ENCODE measurements around the gene PLCL2. TPM values are rescaled to one million over a fixed set of nuclear protein-coding genes. Genes with fewer than 3 reads are reported as not detected.
A peak's percentile ranks its signal among the peaks of the same experiment; 100 is the strongest.

PLCL2 gene
- total and polyA plus RNA-seq, 10 of the 15 experiments (the other 5 are each of a cell fraction or from before 2014, with no cell fraction given), result 7.5 to 37.3 (median 21.7) TPM

DNA sequence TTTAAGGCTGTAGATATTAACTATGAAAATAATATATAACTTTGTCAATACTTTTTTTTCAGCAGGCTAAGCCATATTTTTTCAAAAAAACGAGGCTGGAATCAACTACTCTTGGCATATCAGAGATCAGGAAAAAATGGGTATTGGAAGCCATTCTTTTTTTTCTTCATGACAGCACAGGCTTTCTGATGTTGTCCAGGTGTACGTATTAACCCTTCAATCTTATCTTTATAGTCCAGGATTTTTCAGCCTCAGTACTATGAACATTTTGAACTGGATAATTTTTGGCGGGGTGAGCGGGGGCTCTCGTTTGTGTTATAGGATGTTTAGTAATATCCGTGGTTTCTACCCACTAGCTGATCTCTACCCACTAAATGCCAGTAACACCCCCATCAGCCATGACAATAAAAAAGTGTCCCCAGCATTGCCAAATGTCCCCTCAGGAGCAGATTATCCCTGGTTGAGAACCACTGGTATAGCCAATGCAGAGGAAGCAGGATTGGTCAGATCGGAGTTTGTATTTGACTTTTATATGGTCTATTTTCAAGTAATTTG, 52.0 kb downstream of the PLCL2 start:
- no peak overlapping the region for H3K27ac ChIP-seq (ENCODE audit: control insufficient read depth, insufficient read depth)
- no TSS peak for BruUV-seq (replicated peaks)
- ChIA-PET CTCF (interaction anchor here (1.0 kb wide), 1 partner anchor 53 kb away, joined by 3 read pairs; no protein-coding TSS in a partner anchor), RAD21 (ENCODE audit: unreplicated experiment) (interaction anchor here (1.1 kb wide), 1 partner anchor 52 kb away, joined by 3 read pairs; the partner anchor contains the start of gene PLCL2), SMC1A (ENCODE audit: uncharacterized antibody, unreplicated experiment) (interaction anchor here (0.6 to 1.1 kb wide), 2 partner anchors 10 to 15 kb away, joined by 3 read pairs; no protein-coding TSS in a partner anchor), POLR2A (no interaction called here)
- no peak for DNase-seq (ENCODE audit: low read depth, low spot score)
- H3K27me3 ChIP-seq (replicated peaks in 1 of 2; ENCODE audit: control insufficient read depth in 2 of 2, insufficient read depth in 2 of 2, low read length in 1 of 2), result no peaks in the 10 kb centered on the region
- no peak for TF ChIP-seq STAT1 (conservative IDR thresholded peaks at IDR 0.05)
- H2AFZ ChIP-seq (ENCODE audit: control insufficient read depth, low read depth, low read length), result no peak overlapping the region
- peaks cover 2% of the 10 kb centered on the region in 2 experiments for H3K36me3 ChIP-seq (ENCODE audit: control insufficient read depth in 2 of 2, insufficient read depth in 2 of 2, low read length in 1 of 2)
- H3K4me3 ChIP-seq, result no peak overlapping the region
- H4K20me1 ChIP-seq (ENCODE audit: control insufficient read depth, insufficient read depth), result no peaks in the 10 kb centered on the region
- H3K4me2 ChIP-seq (ENCODE audit: control insufficient read depth, insufficient read depth), result peak overlapping the region; percentile 70; the same call in 1 of the 2 replicates
- in situ Hi-C loops (cut with MboI) (no loop called here), intact Hi-C loops (cut with micrococcal nuclease; ENCODE audit: unreplicated experiment) (no loop called here)
- peaks cover 36% of the 10 kb centered on the region for H3K4me1 ChIP-seq (ENCODE audit: control insufficient read depth, insufficient read depth, low read length)
- FAIRE-seq, result no peak
- ATAC-seq, result no peak
- whole genome bisulfite sequencing (ENCODE audit: insufficient coverage, insufficient replicate concordance, low lambda C conversion rate, missing lambda C conversion rate), result 78% methylated on average over 7 of the region's 7 CpGs
- peaks cover 4% of the 10 kb centered on the region; the same call in 2 of the 3 replicates for H3K9me3 ChIP-seq (replicated peaks; ENCODE audit: control insufficient read depth, insufficient read depth, low read length)
- no peak overlapping the region for H3K9ac ChIP-seq (ENCODE audit: control insufficient read depth, insufficient read depth, low read length)
- H3K79me2 ChIP-seq (ENCODE audit: control insufficient read depth, insufficient read depth, low read length), result peaks cover 85% of the 10 kb centered on the region

DNA sequence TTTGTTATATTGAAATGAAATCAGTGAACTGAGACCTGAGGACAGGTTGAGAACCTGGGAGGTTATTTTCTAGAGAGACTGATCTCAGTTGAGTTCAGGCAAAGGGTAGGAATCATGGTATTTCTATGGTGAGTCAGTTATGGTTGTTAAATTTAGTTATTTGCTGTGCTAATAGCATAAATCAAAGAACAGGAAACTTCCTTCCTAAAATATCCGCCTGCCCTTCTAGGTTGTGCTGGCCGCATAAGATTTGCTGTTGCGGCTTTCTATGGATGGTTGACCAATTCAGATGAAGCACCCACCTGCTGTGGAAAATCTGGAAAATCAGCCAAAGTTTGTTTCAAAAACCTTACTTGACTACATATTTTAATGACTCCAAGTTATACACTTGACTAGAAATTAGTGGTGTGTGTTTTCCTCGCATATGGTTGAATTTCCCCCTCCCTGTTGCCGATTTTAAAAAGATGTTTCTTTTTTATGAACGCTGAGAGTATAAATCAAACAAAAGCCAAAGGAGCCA, 52.6 kb downstream of the PLCL2 start:
- ChIA-PET RAD21 (ENCODE audit: unreplicated experiment) (interaction anchor here (1.0 to 1.5 kb wide), 2 partner anchors 9 to 51 kb away, joined by 3 to 5 read pairs; no protein-coding TSS in a partner anchor), CTCF (no interaction called here), POLR2A (no interaction called here), SMC1A (ENCODE audit: uncharacterized antibody, unreplicated experiment) (interaction anchor here (1.1 to 1.7 kb wide), 3 partner anchors 9 to 67 kb away, joined by 3 to 10 read pairs (median 5); no protein-coding TSS in a partner anchor)
- intact Hi-C loops (cut with micrococcal nuclease; ENCODE audit: unreplicated experiment) (no loop called here), in situ Hi-C loops (cut with MboI) (no loop called here)
- Histone ChIP-seq H3K9ac (ENCODE audit: control insufficient read depth, insufficient read depth, low read length) (0 out of 2 replicates have a peak overlapping the region, but pooled peaks have one; percentile 18), H4K20me1 (ENCODE audit: control insufficient read depth, insufficient read depth) (no peaks in the 10 kb centered on the region), H3K4me3 (no peak overlapping the region; the same call in 1 of the 2 replicates), H2AFZ (ENCODE audit: control insufficient read depth, low read depth, low read length) (peak overlapping the region; percentile 15; the same call in 1 of the 2 replicates), H3K4me2 (ENCODE audit: control insufficient read depth, insufficient read depth) (peak overlapping the region; percentile 39; the same call in 1 of the 2 replicates), H3K4me1 (ENCODE audit: control insufficient read depth, insufficient read depth, low read length) (peaks cover 29% of the 10 kb centered on the region), H3K27me3 (replicated peaks in 1 of 2; ENCODE audit: control insufficient read depth in 2 of 2, insufficient read depth in 2 of 2, low read length in 1 of 2) (no peaks in the 10 kb centered on the region), H3K27ac (ENCODE audit: control insufficient read depth, insufficient read depth) (no peak overlapping the region), H3K79me2 (ENCODE audit: control insufficient read depth, insufficient read depth, low read length) (peaks cover 81% of the 10 kb centered on the region), H3K36me3 (ENCODE audit: control insufficient read depth in 2 of 2, insufficient read depth in 2 of 2, low read length in 1 of 2) (peaks cover 2% of the 10 kb centered on the region in 2 experiments), H3K9me3 (replicated peaks; ENCODE audit: control insufficient read depth, insufficient read depth, low read length) (no peaks in the 10 kb centered on the region; the same call in 2 of the 3 replicates)
- TF ChIP-seq, protein P1, sequence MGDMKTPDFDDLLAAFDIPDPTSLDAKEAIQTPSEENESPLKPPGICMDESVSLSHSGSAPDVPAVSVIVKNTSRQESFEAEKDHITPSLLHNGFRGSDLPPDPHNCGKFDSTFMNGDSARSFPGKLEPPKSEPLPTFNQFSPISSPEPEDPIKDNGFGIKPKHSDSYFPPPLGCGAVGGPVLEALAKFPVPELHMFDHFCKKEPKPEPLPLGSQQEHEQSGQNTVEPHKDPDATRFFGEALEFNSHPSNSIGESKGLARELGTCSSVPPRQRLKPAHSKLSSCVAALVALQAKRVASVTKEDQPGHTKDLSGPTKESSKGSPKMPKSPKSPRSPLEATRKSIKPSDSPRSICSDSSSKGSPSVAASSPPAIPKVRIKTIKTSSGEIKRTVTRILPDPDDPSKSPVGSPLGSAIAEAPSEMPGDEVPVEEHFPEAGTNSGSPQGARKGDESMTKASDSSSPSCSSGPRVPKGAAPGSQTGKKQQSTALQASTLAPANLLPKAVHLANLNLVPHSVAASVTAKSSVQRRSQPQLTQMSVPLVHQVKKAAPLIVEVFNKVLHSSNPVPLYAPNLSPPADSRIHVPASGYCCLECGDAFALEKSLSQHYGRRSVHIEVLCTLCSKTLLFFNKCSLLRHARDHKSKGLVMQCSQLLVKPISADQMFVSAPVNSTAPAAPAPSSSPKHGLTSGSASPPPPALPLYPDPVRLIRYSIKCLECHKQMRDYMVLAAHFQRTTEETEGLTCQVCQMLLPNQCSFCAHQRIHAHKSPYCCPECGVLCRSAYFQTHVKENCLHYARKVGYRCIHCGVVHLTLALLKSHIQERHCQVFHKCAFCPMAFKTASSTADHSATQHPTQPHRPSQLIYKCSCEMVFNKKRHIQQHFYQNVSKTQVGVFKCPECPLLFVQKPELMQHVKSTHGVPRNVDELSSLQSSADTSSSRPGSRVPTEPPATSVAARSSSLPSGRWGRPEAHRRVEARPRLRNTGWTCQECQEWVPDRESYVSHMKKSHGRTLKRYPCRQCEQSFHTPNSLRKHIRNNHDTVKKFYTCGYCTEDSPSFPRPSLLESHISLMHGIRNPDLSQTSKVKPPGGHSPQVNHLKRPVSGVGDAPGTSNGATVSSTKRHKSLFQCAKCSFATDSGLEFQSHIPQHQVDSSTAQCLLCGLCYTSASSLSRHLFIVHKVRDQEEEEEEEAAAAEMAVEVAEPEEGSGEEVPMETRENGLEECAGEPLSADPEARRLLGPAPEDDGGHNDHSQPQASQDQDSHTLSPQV (IDR thresholded peaks at IDR 0.05), result no peak
- peak; percentile 32; the same call in 1 of the 2 replicates for TF ChIP-seq RUNX3 (IDR thresholded peaks at IDR 0.05; ENCODE audit: low read length)
- TF ChIP-seq, protein P2, sequence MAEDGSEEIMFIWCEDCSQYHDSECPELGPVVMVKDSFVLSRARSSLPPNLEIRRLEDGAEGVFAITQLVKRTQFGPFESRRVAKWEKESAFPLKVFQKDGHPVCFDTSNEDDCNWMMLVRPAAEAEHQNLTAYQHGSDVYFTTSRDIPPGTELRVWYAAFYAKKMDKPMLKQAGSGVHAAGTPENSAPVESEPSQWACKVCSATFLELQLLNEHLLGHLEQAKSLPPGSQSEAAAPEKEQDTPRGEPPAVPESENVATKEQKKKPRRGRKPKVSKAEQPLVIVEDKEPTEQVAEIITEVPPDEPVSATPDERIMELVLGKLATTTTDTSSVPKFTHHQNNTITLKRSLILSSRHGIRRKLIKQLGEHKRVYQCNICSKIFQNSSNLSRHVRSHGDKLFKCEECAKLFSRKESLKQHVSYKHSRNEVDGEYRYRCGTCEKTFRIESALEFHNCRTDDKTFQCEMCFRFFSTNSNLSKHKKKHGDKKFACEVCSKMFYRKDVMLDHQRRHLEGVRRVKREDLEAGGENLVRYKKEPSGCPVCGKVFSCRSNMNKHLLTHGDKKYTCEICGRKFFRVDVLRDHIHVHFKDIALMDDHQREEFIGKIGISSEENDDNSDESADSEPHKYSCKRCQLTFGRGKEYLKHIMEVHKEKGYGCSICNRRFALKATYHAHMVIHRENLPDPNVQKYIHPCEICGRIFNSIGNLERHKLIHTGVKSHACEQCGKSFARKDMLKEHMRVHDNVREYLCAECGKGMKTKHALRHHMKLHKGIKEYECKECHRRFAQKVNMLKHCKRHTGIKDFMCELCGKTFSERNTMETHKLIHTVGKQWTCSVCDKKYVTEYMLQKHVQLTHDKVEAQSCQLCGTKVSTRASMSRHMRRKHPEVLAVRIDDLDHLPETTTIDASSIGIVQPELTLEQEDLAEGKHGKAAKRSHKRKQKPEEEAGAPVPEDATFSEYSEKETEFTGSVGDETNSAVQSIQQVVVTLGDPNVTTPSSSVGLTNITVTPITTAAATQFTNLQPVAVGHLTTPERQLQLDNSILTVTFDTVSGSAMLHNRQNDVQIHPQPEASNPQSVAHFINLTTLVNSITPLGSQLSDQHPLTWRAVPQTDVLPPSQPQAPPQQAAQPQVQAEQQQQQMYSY (CRISPR knock-in tag; IDR thresholded peaks at IDR 0.05), result no peak
- DNase-seq (ENCODE audit: low read depth, low spot score) (no peak), FAIRE-seq (no peak), ATAC-seq (no peak)
- WGBS (ENCODE audit: insufficient coverage, insufficient replicate concordance, low lambda C conversion rate, missing lambda C conversion rate), result 75% methylated on average over 6 of the region's 6 CpGs
- BruUV-seq (replicated peaks), result no TSS peak

Measured in GM12878 (cell line).